Activated CD8-positive, alpha-beta memory T cell treated with anti-CD3 and anti-CD28 coated beads, Interleukin-2, amount 50 U/mL, for 48 hours (primary cell): Measurements from ENCODE around the gene HOXA13.
A peak's percentile ranks its signal among the peaks of the same experiment; 100 is the strongest.

ENCODE experiments used
- DNase-seq: peaks from one replicate; pipeline ENCODE4 v3.0.0-alpha.2; 2020

HOXA13 gene

GRCh38 chr7:27199849-27200760 is at the start of gene HOXA13:
HOXA13 (minus strand) TSS chr7:27200091; CDS start chr7:27200077, 14 bp downstream.
- DNase-seq = peak; percentile 58

- peak; percentile 45 for DNase-seq
Measured at GRCh38 chr7:27248911-27249723, 49.2 kb upstream of the HOXA13 start.

- peak; percentile 29 for DNase-seq
Measured at GRCh38 chr7:27248427-27248806, 48.5 kb upstream of the HOXA13 start.

- no peak for DNase-seq
Measured at GRCh38 chr7:27247452-27248426, 47.8 kb upstream of the HOXA13 start.

- no peak for DNase-seq
Measured at GRCh38 chr7:27247000-27247399, 47.1 kb upstream of the HOXA13 start.

GRCh38 chr7:27245798-27246691 is 46.2 kb upstream of the HOXA13 start:
- peak; percentile 57 for DNase-seq

- peak; percentile 54 for DNase-seq
Measured at GRCh38 chr7:27245124-27245797, 45.4 kb upstream of the HOXA13 start.

- no peak for DNase-seq
Measured at GRCh38 chr7:27244488-27245123, 44.7 kb upstream of the HOXA13 start.

- peak; percentile 56 for DNase-seq
Measured at GRCh38 chr7:27243340-27244163, 43.7 kb upstream of the HOXA13 start.

GRCh38 chr7:27242555-27243339 is 42.9 kb upstream of the HOXA13 start, which contains the start of gene EVX1:
EVX1 (plus strand) TSS chr7:27242802; CDS start chr7:27243031, 229 bp downstream.
- DNase-seq = peak; percentile 66

- DNase-seq = no peak
Measured at GRCh38 chr7:27242154-27242553, 42.3 kb upstream of the HOXA13 start.

GRCh38 chr7:27241189-27242056 is 41.5 kb upstream of the HOXA13 start:
- no peak for DNase-seq

GRCh38 chr7:27240015-27240731 is 40.3 kb upstream of the HOXA13 start:
- no peak for DNase-seq

GRCh38 chr7:27239387-27240014 is 39.6 kb upstream of the HOXA13 start:
- peak; percentile 53 for DNase-seq

- no peak for DNase-seq
Measured at GRCh38 chr7:27238979-27239386, 39.1 kb upstream of the HOXA13 start.

GRCh38 chr7:27237735-27238334 is 37.9 kb upstream of the HOXA13 start:
- no peak for DNase-seq
